OCI-LY1 (cell line): ENCODE results near the gene SREBF1.

ENCODE experiments used
- CTCF ChIP-seq: fragments of 200-600 bp; sonication (generic), shearing (Covaris generic); IDR thresholded peaks from 2 replicates; pipeline ENCODE4 v1.5.1; 2017; ENCODE audit warnings: mild to moderate bottlenecking, antibody characterized with exemption, low read length, moderate library complexity, mixed read lengths
- EZH2 ChIP-seq: fragments of 200-600 bp; sonication (generic), shearing (Covaris generic); IDR thresholded peaks from 2 replicates; pipeline ENCODE4 v1.8.0; 2017; ENCODE audit warnings: borderline replicate concordance, mixed run types, mild to moderate bottlenecking, antibody characterized with exemption, low read length, moderate library complexity, mixed read lengths

- TF ChIP-seq CTCF = no peak
- no peak for TF ChIP-seq EZH2
Observed at GRCh38 chr17:17870247-17870646, 33.5 kb upstream of the SREBF1 start.
